MM.1S (cell line): ENCODE results near the gene HSPG2.
"Not testable (repeated sequence)": the region's sequence is repeated elsewhere in the genome, so short reads cannot be mapped to it uniquely, and the experiment has no call there.

Source experiments
- DNase-seq: peaks from one replicate; pipeline ENCODE4 v3.0.0-alpha.2; 2015
- H2AFZ ChIP-seq: fragments of 300-600 bp; sonication (generic); 2 replicates; pipeline ENCODE4 v1.6.0; 2016; ENCODE audit warnings: antibody characterized with exemption, low read length
- H3F3A ChIP-seq: fragments of 300-600 bp; sonication (generic); 2 replicates; pipeline ENCODE4 v1.6.1; 2016; ENCODE audit warnings: mild to moderate bottlenecking, antibody characterized with exemption, low read length, moderate library complexity, mixed read lengths; ENCODE audit not compliant: insufficient read depth
- H3K27ac ChIP-seq: fragments of 300-600 bp; sonication (generic); 2 replicates; pipeline ENCODE4 v1.5.1; 2016; ENCODE audit warnings: mild to moderate bottlenecking, low read length
- H3K27me3 ChIP-seq: fragments of 300-600 bp; sonication (generic); replicated peaks from 2 replicates; pipeline ENCODE4 v1.6.0; 2016; ENCODE audit warnings: low read length; ENCODE audit not compliant: insufficient read depth
- H3K36me3 ChIP-seq: fragments of 300-600 bp; sonication (generic); replicated peaks from 2 replicates; pipeline ENCODE4 v1.6.1; 2016; ENCODE audit warnings: mild to moderate bottlenecking, low read length, mixed read lengths; ENCODE audit not compliant: insufficient read depth
- H3K4me1 ChIP-seq: fragments of 300-600 bp; sonication (generic); 2 replicates; pipeline ENCODE4 v1.6.1; 2016; ENCODE audit warnings: low read length, mixed read lengths
- H3K4me2 ChIP-seq: fragments of 300-600 bp; sonication (generic); 2 replicates; pipeline ENCODE4 v1.6.0; 2016; ENCODE audit warnings: low read depth, low read length
- H3K4me3 ChIP-seq: fragments of 300-600 bp; sonication (generic); 2 replicates; pipeline ENCODE4 v1.5.1; 2016; ENCODE audit warnings: low read length, mixed read lengths
- H3K79me2 ChIP-seq: fragments of 300-600 bp; sonication (generic); 2 replicates; pipeline ENCODE4 v1.6.1; 2016; ENCODE audit warnings: mixed run types, low read length, mixed read lengths
- H3K9ac ChIP-seq: fragments of 300-600 bp; sonication (generic); 2 replicates; pipeline ENCODE4 v1.6.1; 2016; ENCODE audit warnings: low read length, mixed read lengths
- H3K9me2 ChIP-seq: fragments of 300-600 bp; sonication (generic); replicated peaks from 2 replicates; pipeline ENCODE4 v1.6.1; 2016; ENCODE audit warnings: mild to moderate bottlenecking, low read length, mixed read lengths; ENCODE audit not compliant: insufficient read depth
- H3K9me3 ChIP-seq: fragments of 300-600 bp; sonication (generic); replicated peaks from 2 replicates; pipeline ENCODE4 v1.6.1; 2016; ENCODE audit warnings: mild to moderate bottlenecking, low read length, mixed read lengths; ENCODE audit not compliant: insufficient read depth
- H4K20me1 ChIP-seq: fragments of 300-600 bp; sonication (generic); 2 replicates; pipeline ENCODE4 v1.6.1; 2016; ENCODE audit warnings: mild to moderate bottlenecking, low read length, moderate library complexity, mixed read lengths; ENCODE audit not compliant: insufficient read depth
- EZH2 ChIP-seq: fragments of 300-600 bp; sonication (generic); optimal IDR thresholded peaks from 2 replicates; pipeline ENCODE3; 2017; ENCODE audit warnings: low read depth, mild to moderate bottlenecking, antibody characterized with exemption, low read length, mixed read lengths
- EZH2phosphoT487 ChIP-seq: fragments of 300-600 bp; sonication (generic); IDR thresholded peaks from 2 replicates; pipeline ENCODE4 v1.6.1; 2018; ENCODE audit warnings: antibody characterized with exemption, low read length
- TF ChIP-seq, protein P1 (sequence below): fragments of 300-600 bp; sonication (generic); IDR thresholded peaks from 2 replicates; pipeline ENCODE4 v1.5.1; 2016; ENCODE audit warnings: antibody characterized with exemption, low read length, mixed read lengths

HSPG2 gene

DNA sequence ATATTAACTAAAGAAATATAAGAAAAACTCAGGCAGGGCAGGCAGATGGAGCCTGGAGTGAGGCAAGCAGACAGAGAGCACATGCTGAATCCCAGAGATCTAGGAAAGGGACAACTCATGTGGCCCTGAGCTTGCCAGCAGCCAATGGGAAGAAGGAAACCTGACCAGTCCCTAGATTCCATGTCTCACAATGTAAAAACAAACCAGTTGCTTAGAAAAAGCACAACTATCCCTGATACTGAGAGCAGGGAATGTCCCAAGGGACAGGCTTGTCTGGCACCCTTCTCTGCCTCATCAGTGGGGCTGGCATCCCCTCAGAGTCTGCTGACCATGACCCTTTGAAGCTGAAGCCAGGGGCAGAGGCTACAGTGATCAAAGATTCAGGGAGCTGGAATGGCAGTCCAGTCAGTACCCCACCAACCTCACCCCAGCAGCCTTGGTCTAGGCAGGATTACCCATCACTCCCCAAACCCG, 27.8 kb downstream of the HSPG2 start:
- H3K36me3 ChIP-seq = no peaks in the 10 kb centered on the region
- no peaks in the 10 kb centered on the region for H3K9me2 ChIP-seq
- H2AFZ ChIP-seq = no peak overlapping the region
- no peak overlapping the region for H3K9ac ChIP-seq
- no peaks in the 10 kb centered on the region for H4K20me1 ChIP-seq
- no peak for TF ChIP-seq EZH2
- TF ChIP-seq, protein P1, sequence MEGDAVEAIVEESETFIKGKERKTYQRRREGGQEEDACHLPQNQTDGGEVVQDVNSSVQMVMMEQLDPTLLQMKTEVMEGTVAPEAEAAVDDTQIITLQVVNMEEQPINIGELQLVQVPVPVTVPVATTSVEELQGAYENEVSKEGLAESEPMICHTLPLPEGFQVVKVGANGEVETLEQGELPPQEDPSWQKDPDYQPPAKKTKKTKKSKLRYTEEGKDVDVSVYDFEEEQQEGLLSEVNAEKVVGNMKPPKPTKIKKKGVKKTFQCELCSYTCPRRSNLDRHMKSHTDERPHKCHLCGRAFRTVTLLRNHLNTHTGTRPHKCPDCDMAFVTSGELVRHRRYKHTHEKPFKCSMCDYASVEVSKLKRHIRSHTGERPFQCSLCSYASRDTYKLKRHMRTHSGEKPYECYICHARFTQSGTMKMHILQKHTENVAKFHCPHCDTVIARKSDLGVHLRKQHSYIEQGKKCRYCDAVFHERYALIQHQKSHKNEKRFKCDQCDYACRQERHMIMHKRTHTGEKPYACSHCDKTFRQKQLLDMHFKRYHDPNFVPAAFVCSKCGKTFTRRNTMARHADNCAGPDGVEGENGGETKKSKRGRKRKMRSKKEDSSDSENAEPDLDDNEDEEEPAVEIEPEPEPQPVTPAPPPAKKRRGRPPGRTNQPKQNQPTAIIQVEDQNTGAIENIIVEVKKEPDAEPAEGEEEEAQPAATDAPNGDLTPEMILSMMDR = no peak
- no peaks in the 10 kb centered on the region for H3K79me2 ChIP-seq
- no peaks in the 10 kb centered on the region for H3F3A ChIP-seq
- no peak overlapping the region for H3K4me3 ChIP-seq
- no peak for DNase-seq
- H3K4me2 ChIP-seq = no peak overlapping the region
- H3K9me3 ChIP-seq = no peaks in the 10 kb centered on the region
- no peak overlapping the region for H3K27ac ChIP-seq
- no peaks in the 10 kb centered on the region; the same call in 1 of the 2 replicates for H3K27me3 ChIP-seq
- no peaks in the 10 kb centered on the region for H3K4me1 ChIP-seq

DNA sequence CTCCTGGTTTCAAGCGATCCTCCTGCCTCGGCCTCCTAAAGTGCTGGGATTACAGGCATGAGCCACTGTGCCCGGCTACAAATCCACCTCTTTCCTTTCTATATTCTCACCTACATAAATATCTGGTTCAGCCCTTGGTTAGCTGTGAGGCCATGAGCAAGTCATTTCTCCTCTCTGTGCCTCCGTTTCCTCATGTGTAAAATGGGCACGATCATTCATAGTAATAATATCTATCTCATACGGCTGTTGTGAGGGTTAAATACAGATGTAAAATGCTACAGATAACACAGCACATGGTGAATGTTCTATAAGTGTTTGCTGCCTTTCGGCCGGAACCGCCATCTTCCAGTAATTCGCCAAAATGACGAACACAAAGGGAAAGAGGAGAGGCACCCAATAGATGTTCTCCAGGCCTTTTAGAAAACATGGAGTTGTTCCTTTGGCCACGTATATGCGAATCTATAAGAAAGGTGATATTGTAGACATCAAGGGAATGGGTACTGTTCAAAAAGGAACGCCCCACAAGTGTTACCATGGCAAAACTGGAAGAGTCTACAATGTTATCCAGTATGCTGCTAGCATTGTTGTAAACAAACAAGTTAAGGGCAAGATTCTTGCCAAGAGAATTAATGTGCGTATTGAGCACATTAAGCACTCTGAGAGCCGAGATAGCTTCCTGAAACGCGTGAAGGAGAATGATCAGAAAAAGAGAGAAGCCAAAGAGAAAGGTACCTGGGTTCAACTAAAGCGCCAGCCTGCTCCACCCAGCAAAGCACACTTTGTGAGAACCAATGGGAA, 29.2 kb downstream of the HSPG2 start:
- H3K9me2 ChIP-seq, H2AFZ ChIP-seq, H3K9me3 ChIP-seq, DNase-seq, H3K27me3 ChIP-seq, H4K20me1 ChIP-seq, H3K4me1 ChIP-seq, H3K79me2 ChIP-seq, H3K27ac ChIP-seq, H3K36me3 ChIP-seq, H3K4me3 ChIP-seq, H3F3A ChIP-seq, H3K4me2 ChIP-seq, H3K9ac ChIP-seq: not testable (repeated sequence)

DNA sequence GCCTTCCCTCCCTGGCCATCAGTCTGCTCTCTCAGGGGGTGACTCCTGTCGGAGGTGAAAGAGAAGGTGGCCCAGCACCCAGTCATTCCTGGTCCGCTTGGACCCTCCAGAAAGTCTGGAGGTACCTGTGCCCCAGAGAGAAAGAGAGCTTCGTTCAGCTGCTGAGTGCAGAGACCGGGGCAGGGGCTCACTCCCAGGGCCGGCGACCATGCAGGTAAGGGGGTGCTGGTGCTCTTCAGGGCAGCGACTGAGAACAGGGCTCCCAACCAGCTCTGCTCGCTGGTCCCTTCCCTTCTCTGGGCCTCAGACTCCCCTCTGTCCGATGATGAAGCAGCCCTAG, 30.1 kb downstream of the HSPG2 start:
- no peaks in the 10 kb centered on the region for H3F3A ChIP-seq
- H3K4me3 ChIP-seq = no peak overlapping the region
- H3K36me3 ChIP-seq = no peaks in the 10 kb centered on the region
- no peak overlapping the region for H2AFZ ChIP-seq
- no peak overlapping the region for H3K27ac ChIP-seq
- no peaks in the 10 kb centered on the region for H3K9me3 ChIP-seq
- no peaks in the 10 kb centered on the region for H3K4me1 ChIP-seq
- no peaks in the 10 kb centered on the region for H4K20me1 ChIP-seq
- H3K27me3 ChIP-seq = no peaks in the 10 kb centered on the region; the same call in 1 of the 2 replicates
- no peak for DNase-seq
- no peak overlapping the region for H3K9ac ChIP-seq
- no peak overlapping the region for H3K4me2 ChIP-seq
- H3K79me2 ChIP-seq = no peaks in the 10 kb centered on the region
- TF ChIP-seq, protein P1 = no peak
- TF ChIP-seq EZH2 = no peak
- no peak for TF ChIP-seq EZH2phosphoT487
- no peaks in the 10 kb centered on the region for H3K9me2 ChIP-seq
